C1 segment of cervical spinal cord (tissue), 14 donors: ENCODE results near the gene TAS1R3.

Experiments used
- DNase-seq, 14 donors: peaks; one replicate each; lab custom pipeline; 2025; lab: John Stamatoyannopoulos, UW

TAS1R3 gene

DNA sequence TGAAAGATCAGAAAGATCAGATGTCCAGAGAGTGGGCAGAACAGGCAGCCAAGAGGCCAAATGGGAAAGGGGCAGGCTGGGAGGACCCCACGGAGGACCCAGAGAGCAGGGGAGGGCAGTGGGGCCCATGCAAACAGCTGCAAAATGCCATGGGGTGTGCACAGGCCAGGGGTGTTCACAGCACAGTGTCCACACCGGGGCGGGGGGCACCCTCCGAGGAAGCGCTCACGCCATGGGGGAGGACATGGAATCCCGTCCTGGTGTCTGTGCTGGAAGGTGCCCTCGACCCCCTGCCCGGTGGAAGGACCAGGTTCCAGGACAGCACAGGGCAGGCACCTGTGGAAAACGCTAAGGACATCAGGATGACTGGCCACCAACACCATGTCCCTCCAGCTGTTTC is 8.1 kb upstream of the TAS1R3 start:
- DNase-seq = no peak

DNA sequence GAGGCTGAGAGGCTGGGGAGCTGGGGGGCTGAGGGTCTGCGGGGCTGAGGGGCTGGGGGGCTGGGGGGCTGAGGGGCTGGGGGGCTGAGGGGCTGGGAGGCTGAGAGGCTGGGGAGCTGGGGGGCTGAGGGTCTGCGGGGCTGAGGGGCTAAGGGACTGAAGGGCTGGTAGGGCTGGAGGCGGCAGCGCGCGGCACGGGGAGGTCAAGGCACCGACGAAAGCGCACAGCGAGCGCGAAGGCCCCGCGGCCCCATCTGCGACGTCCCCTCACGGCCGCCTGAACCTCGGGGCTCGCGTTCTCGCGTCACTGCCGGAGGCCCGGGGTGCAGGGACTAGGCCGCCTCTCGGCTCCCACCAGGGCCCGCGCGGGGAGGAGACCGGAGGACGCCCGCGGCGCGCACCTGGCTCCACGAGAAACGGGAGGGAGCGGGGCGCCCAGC is 7.0 kb upstream of the TAS1R3 start:
- DNase-seq = no peak

- peak; percentile 17 to 96 (median 84) for DNase-seq
Observed at GRCh38 chr1:1324524-1325287, 6.4 kb upstream of the TAS1R3 start, which contains the start of the genes CPTP and INTS11. Gene CPTP (plus strand): TSS chr1:1324802. CDS start chr1:1326911, 2,109 bp downstream. Gene INTS11 (minus strand): TSS chr1:1324660. CDS start chr1:1324608, 52 bp downstream.

DNA sequence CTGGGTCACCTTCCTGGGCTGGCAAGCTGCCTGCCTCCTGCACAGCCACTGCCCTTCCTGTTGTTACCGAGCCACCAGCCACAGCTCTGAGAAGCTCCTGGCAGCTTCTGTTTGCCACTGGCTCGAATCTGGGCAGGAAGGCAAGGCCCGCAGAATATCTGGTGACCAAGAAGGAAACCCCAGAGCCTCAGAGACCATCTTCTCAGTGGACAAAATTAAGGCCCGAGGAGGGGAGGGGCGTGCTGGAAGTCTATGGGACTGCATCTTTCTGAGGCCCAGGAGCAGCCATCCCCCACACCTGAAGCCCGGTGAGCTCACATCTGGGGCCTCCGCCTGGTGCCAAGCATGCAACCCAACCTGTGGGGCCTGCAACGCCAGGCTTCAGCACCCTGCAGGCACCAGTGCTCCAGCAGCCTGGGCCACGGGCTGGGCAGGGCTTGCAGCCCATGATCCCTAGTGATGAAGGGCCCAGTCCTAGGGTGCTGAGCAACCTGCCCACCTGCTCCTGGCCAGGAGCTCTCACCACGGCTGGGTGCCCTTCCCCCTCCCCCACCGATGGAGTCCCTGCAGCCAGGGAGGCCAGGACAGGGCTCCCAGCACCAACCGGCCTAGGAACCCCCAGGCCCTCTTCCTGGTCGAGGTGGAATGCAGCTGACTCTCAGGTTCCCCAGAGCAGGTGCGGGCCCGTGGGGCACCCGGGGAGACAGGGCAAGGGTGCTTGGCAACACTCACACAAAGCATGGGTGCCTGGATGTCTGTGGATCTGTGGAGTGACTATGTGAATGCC is 5.6 kb upstream of the TAS1R3 start:
- DNase-seq = no peak

- DNase-seq = no peak
Observed at GRCh38 chr1:1326075-1326605, 4.9 kb upstream of the TAS1R3 start.

DNA sequence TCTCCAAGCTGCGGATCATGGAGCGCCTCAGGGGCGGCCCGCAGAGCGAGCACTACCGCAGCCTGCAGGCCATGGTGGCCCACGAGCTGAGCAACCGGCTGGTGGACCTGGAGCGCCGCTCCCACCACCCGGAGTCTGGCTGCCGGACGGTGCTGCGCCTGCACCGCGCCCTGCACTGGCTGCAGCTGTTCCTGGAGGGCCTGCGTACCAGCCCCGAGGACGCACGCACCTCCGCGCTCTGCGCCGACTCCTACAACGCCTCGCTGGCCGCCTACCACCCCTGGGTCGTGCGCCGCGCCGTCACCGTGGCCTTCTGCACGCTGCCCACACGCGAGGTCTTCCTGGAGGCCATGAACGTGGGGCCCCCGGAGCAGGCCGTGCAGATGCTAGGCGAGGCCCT is 3.8 kb upstream of the TAS1R3 start:
- no peak for DNase-seq

DNA sequence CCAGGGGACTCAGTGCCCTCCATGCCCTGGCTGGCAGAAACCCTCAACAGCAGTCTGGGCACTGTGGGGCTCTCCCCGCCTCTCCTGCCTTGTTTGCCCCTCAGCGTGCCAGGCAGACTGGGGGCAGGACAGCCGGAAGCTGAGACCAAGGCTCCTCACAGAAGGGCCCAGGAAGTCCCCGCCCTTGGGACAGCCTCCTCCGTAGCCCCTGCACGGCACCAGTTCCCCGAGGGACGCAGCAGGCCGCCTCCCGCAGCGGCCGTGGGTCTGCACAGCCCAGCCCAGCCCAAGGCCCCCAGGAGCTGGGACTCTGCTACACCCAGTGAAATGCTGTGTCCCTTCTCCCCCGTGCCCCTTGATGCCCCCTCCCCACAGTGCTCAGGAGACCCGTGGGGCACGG is 2.8 kb upstream of the TAS1R3 start:
- DNase-seq = no peak

DNA sequence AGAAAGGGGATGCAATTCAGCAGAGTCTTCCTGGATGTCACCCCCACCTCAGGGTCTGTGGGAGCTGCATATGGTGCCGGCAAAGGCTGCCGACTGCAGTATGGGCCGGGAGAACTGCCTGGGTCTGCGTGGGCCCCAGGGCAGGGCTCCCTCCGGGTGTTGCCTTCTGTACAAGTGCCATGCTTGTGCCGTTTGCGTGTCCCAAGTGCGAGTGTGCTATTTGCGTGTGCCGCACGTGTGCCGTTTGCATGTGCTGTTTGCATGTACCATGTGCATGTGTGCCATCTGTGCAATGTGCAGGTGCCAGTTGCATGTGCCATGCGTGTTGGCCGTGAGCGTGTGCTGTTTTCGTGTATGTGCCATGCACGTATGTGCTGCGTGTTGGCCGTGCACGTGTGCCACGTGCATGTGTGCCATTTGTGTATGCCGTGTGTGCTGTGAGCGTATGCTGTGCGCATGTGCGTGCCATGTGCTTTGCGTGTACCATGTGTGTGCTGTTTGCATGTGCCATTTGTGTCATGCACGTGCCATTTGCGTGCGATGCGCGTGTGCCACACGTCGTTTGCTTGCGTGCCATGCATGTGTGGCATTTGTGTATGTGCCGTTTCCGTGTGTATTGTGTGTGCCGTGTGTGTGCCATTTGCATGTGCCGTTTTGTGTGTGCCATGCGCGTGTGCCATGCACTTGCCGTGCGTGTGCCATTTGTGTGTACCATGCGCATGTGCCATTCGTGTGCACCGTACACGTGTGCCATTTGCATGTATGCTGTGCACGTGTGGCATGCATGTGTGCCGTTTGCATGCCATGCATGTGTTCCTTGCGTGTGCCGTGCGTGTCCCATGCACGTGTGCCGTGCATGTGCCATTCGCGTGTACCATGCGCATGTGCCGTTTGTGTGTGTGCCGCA is 1.5 kb upstream of the TAS1R3 start:
- no peak for DNase-seq

- DNase-seq = no peak
Observed at GRCh38 chr1:1330366-1331067, 563 bp upstream of the TAS1R3 start.

GRCh38 chr1:1332031-1332755 is 1.1 kb downstream of the TAS1R3 start:
- no peak for DNase-seq

DNA sequence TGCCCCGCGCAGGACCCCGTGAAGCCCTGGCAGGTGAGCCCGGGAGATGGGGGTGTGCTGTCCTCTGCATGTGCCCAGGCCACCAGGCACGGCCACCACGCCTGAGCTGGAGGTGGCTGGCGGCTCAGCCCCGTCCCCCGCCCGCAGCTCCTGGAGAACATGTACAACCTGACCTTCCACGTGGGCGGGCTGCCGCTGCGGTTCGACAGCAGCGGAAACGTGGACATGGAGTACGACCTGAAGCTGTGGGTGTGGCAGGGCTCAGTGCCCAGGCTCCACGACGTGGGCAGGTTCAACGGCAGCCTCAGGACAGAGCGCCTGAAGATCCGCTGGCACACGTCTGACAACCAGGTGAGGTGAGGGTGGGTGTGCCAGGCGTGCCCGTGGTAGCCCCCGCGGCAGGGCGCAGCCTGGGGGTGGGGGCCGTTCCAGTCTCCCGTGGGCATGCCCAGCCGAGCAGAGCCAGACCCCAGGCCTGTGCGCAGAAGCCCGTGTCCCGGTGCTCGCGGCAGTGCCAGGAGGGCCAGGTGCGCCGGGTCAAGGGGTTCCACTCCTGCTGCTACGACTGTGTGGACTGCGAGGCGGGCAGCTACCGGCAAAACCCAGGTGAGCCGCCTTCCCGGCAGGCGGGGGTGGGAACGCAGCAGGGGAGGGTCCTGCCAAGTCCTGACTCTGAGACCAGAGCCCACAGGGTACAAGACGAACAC is 1.8 kb downstream of the TAS1R3 start:
- no peak for DNase-seq

DNA sequence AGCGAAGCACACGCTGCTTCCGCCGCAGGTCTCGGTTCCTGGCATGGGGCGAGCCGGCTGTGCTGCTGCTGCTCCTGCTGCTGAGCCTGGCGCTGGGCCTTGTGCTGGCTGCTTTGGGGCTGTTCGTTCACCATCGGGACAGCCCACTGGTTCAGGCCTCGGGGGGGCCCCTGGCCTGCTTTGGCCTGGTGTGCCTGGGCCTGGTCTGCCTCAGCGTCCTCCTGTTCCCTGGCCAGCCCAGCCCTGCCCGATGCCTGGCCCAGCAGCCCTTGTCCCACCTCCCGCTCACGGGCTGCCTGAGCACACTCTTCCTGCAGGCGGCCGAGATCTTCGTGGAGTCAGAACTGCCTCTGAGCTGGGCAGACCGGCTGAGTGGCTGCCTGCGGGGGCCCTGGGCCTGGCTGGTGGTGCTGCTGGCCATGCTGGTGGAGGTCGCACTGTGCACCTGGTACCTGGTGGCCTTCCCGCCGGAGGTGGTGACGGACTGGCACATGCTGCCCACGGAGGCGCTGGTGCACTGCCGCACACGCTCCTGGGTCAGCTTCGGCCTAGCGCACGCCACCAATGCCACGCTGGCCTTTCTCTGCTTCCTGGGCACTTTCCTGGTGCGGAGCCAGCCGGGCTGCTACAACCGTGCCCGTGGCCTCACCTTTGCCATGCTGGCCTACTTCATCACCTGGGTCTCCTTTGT is 2.6 kb downstream of the TAS1R3 start:
- DNase-seq = no peak

GRCh38 chr1:1334835-1335234 is 3.8 kb downstream of the TAS1R3 start:
- DNase-seq = no peak

- DNase-seq = no peak
Observed at GRCh38 chr1:1335283-1335682, 4.2 kb downstream of the TAS1R3 start.

DNA sequence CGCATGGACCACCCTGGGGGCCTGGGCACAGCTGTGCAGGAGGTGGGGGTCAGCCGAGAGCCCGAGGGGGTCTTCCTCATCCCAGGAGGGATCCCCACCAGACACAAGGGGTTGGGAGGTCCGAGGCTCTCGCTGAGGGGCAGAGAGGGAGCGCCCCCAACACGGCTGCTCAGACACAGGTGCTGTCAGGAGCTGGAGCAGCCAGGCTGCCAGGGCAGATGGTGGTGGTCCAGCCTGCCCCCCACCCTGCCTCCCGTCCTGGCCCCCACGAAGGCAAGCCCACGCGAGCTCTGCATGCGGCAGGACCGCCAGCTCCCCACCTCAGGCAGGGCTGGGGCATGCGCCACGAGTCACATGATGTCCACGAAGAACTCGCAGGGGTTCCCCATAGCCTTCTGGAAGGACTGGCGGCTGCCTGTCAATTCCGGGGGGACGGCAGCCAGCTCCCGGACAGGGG is 4.7 kb downstream of the TAS1R3 start:
- DNase-seq = no peak

DNA sequence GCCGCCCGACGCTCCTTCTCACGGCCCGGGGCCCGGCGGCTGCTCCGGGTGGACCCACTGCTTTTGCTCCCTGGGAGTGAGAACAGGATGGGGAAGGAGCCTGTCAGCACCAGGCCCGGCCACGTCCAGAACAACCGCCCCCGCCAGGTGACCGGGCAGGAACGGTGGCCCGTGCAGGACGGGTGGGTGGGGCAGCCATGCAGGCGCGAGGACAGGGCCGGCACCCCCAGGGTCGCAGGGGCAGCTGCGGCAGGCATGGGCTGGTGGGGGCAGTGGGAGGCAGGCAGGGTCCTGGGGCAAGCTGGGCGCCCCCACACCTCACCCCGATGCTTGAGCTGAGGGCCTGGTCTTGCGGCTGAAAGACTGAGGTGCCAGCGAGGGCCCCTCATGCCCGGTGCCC is 5.4 kb downstream of the TAS1R3 start:
- no peak for DNase-seq

- DNase-seq = no peak
Observed at GRCh38 chr1:1336931-1337792, 6.1 kb downstream of the TAS1R3 start.

DNA sequence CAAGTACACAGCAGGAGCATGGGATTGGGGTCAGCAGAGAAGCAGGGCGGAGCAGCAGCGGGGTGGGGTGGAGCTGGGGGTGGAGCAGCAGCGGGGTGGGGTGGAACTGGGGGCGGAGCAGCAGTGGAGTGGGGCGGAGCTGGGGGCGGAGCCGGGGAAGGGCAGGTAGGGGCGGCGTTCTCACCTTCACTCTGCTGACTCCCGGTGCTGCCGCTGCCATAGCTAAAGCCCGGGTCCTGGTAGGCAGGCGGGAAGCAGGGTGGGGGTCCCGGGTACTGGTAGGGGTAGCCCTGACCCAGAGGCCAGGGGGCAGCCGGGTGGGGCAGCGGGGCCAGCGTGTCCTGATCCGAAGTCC is 6.7 kb downstream of the TAS1R3 start:
- no peak for DNase-seq
